ENCODE results near the gene ARHGAP29. TPM values are rescaled to one million over a fixed set of nuclear protein-coding genes. Genes with fewer than 3 reads are reported as not detected.

The ARHGAP29 gene
- total and polyA plus RNA-seq, 2 of the 8 experiments (the other 6 are each of a cell fraction or from before 2014, with no cell fraction given), result 0.57 to 3.2 TPM

- H2AFZ ChIP-seq (ENCODE audit: low read length), result no peak overlapping the region
- no peaks in the 10 kb centered on the region for H3K79me1 ChIP-seq (ENCODE audit: low read depth, low read length)
- no peak overlapping the region for H3K4me2 ChIP-seq (ENCODE audit: insufficient read depth in 1 of 2, low read depth in 2 of 2, low read length in 2 of 2)
- no peak overlapping the region for H2BK20ac ChIP-seq (ENCODE audit: low read length)
- H3K23me2 ChIP-seq (ENCODE audit: low read depth, low read length), result no peaks in the 10 kb centered on the region
- H2BK12ac ChIP-seq (ENCODE audit: low read depth, low read length), result no peak overlapping the region
- H3K14ac ChIP-seq (ENCODE audit: insufficient read length), result no peak overlapping the region
- H3K56ac ChIP-seq (replicated peaks; ENCODE audit: insufficient read length, low read depth, low read length), result no peak overlapping the region
- H4K8ac ChIP-seq (ENCODE audit: extremely low read depth, insufficient read depth, low read length), result no peak overlapping the region
- no peak overlapping the region for H3K9ac ChIP-seq (replicated peaks in 1 of 4; ENCODE audit: extremely low read depth in 1 of 4, low read depth in 3 of 4, low read length in 3 of 4)
- H2BK120ac ChIP-seq (replicated peaks; ENCODE audit: low read depth, low read length), result no peak overlapping the region
- H3K9me3 ChIP-seq (ENCODE audit: insufficient read depth in 2 of 2, low read depth in 1 of 2, low read length in 1 of 2), result no peaks in the 10 kb centered on the region
- no peak overlapping the region for H3K18ac ChIP-seq (ENCODE audit: extremely low read depth, low read length)
- no peak for FAIRE-seq
- ChIA-PET POLR2A (ENCODE audit: partially characterized antibody) (no interaction called here), CTCF (ENCODE audit: partially characterized antibody) (interaction anchor here (0.5 to 7.9 kb wide), 11 partner anchors 11 to 219 kb away, joined by 3 to 56 read pairs (median 4); no protein-coding TSS in a partner anchor)
- no peaks in the 10 kb centered on the region for H3K36me3 ChIP-seq (ENCODE audit: control insufficient read depth in 2 of 4, insufficient read depth in 4 of 4, low read length in 3 of 4)
- peaks cover 0 to 5% (median 2%) of the 10 kb centered on the region in 4 experiments; a peak in 2 of 7 replicates for H3K4me1 ChIP-seq (replicated peaks in 1 of 4; ENCODE audit: control insufficient read depth in 3 of 4, insufficient read depth in 4 of 4, low read length in 3 of 4)
- no peak for DNase-seq (ENCODE audit: low read depth in 1 of 2, low spot score in 2 of 2)
- no peak overlapping the region for H2BK5ac ChIP-seq (ENCODE audit: low read depth, low read length)
- no peak overlapping the region for H3K23ac ChIP-seq (ENCODE audit: insufficient read length)
- H3K4me3 ChIP-seq (ENCODE audit: extremely low read depth in 1 of 4, insufficient read depth in 2 of 4, low read depth in 3 of 4, low read length in 4 of 4), result no peak overlapping the region
- no peaks in the 10 kb centered on the region for H4K20me1 ChIP-seq (replicated peaks in 1 of 2; ENCODE audit: control insufficient read depth in 1 of 2, insufficient read depth in 2 of 2, low read length in 2 of 2)
- no peak overlapping the region for H3K27ac ChIP-seq (ENCODE audit: low read depth, low read length)
- no peak overlapping the region for H2BK15ac ChIP-seq (ENCODE audit: low read length)
- no peak overlapping the region for H4K5ac ChIP-seq (ENCODE audit: insufficient read length, low read depth, low read length)
- no peak overlapping the region for H4K91ac ChIP-seq (replicated peaks; ENCODE audit: insufficient read length, low read length)
- no peak overlapping the region for H3K4ac ChIP-seq (replicated peaks; ENCODE audit: insufficient read length, low read depth, low read length)
- H2AK5ac ChIP-seq (ENCODE audit: low read depth, low read length), result no peak overlapping the region
- H3K27me3 ChIP-seq (replicated peaks in 1 of 4; ENCODE audit: control insufficient read depth in 3 of 4, extremely low read depth in 1 of 4, insufficient read depth in 3 of 4, low read length in 3 of 4), result peaks cover 39 to 75% (median 60%) of the 10 kb centered on the region in 4 experiments
- H3K79me2 ChIP-seq (ENCODE audit: control insufficient read depth in 1 of 2, insufficient read depth in 2 of 2, low read length in 2 of 2), result no peaks in the 10 kb centered on the region
- TF ChIP-seq TEAD4 (IDR thresholded peaks at IDR 0.05; ENCODE audit: low read depth, low read length) (no peak), CTCF (IDR thresholded peaks at IDR 0.05; ENCODE audit: control extremely low read depth in 1 of 3, insufficient read depth in 1 of 3, low read depth in 1 of 3, low read length in 3 of 3) (no peak), SAP30 (IDR thresholded peaks at IDR 0.05; ENCODE audit: insufficient read depth, insufficient replicate concordance, low read length) (no peak), BCL11A (IDR thresholded peaks at IDR 0.05; ENCODE audit: low read depth in 2 of 2, low read length in 2 of 2) (no peak), BACH1 (IDR thresholded peaks at IDR 0.05; ENCODE audit: low read length) (no peak), CTBP2 (IDR thresholded peaks at IDR 0.05; ENCODE audit: borderline replicate concordance, insufficient read depth, insufficient read length, low read length) (no peak), HDAC2 (IDR thresholded peaks at IDR 0.05; ENCODE audit: borderline replicate concordance in 1 of 2, low read depth in 2 of 2, low read length in 2 of 2) (no peak), EGR1 (IDR thresholded peaks at IDR 0.05; ENCODE audit: borderline replicate concordance, low read depth, low read length) (no peak), TCF12 (IDR thresholded peaks at IDR 0.05; ENCODE audit: low read depth, low read length) (no peak), TAF7 (optimal IDR thresholded peaks at IDR 0.05; ENCODE audit: borderline replicate concordance, low read depth, low read length) (no peak), TBP (IDR thresholded peaks at IDR 0.05; ENCODE audit: low read depth, low read length) (no peak), GABPA (IDR thresholded peaks at IDR 0.05; ENCODE audit: borderline replicate concordance, insufficient read depth, low read length) (no peak)
These were observed 21.5 kb upstream of the ARHGAP29 start for GRCh38 chr1:94258873-94259331.
